Measurements from ENCODE around the gene WDR64. TPM values are rescaled to one million over a fixed set of nuclear protein-coding genes. Genes with fewer than 3 reads are reported as not detected.
"Not testable (repeated sequence)": the region's sequence is repeated elsewhere in the genome, so short reads cannot be mapped to it uniquely, and the experiment has no call there.

WDR64 gene
- total RNA-seq, 1 experiment from 2014 or later, result not detected

GRCh38 chr1:241702442-241703373, 50.6 kb downstream of the WDR64 start:
- H3F3A ChIP-seq (ENCODE audit: low read length, unreplicated experiment), result peaks cover 27% of the 10 kb centered on the region
- DNase-seq (peak; percentile 99), ATAC-seq (peak; percentile 69)
- intact Hi-C loops (cut with micrococcal nuclease), result loop anchor here (1.0 to 2.0 kb wide), 5 partner anchors 13 to 119 kb away; no protein-coding TSS in a partner anchor
- H2AFZ ChIP-seq (ENCODE audit: low read length), result no peak overlapping the region
- no TSS peak for BruUV-seq (replicated peaks)
- no peaks in the 10 kb centered on the region for H3K36me3 ChIP-seq (ENCODE audit: low read depth, low read length)
- no peaks in the 10 kb centered on the region for H3K9me3 ChIP-seq (ENCODE audit: low read length)
- ChIA-PET CTCF (interaction anchor here (0.6 kb wide), 1 partner anchor 1016 kb away, joined by 3 read pairs; no protein-coding TSS in a partner anchor), POLR2A (ENCODE audit: unreplicated experiment) (interaction anchor here (0.7 kb wide), 1 partner anchor 13 kb away, joined by 4 read pairs; no protein-coding TSS in a partner anchor)
- H3K27me3 ChIP-seq (ENCODE audit: low read length), result no peaks in the 10 kb centered on the region
- H3K9ac ChIP-seq (ENCODE audit: low read length), result no peak overlapping the region; the same call in 1 of the 2 replicates
- H3K27ac ChIP-seq (ENCODE audit: low read length), result peak overlapping the region; percentile 65
- H4K20me1 ChIP-seq (ENCODE audit: low read length), result no peaks in the 10 kb centered on the region
- H3K79me2 ChIP-seq (ENCODE audit: low read length), result no peaks in the 10 kb centered on the region
- H3K4me2 ChIP-seq (ENCODE audit: low read length), result peak overlapping the region; percentile 62
- H3K4me1 ChIP-seq (ENCODE audit: insufficient read depth, low read length), result peaks cover 49% of the 10 kb centered on the region
- peak overlapping the region; percentile 1; the same call in 1 of the 2 replicates for H3K4me3 ChIP-seq (ENCODE audit: low read length)
- TF ChIP-seq EZH2phosphoT487 (IDR thresholded peaks at IDR 0.05; ENCODE audit: borderline replicate concordance, low read length) (no peak), EZH2 (IDR thresholded peaks at IDR 0.05; ENCODE audit: low read length, unreplicated experiment) (no peak), CTCF (conservative IDR thresholded peaks at IDR 0.05; ENCODE audit: low read depth, low read length) (no peak)
- H3K9me2 ChIP-seq (replicated peaks; ENCODE audit: low read length), result no peaks in the 10 kb centered on the region

- H3K36me3 ChIP-seq (ENCODE audit: low read depth, low read length); H3K9me2 ChIP-seq (replicated peaks; ENCODE audit: low read length); H3K4me3 ChIP-seq (ENCODE audit: low read length); H3K4me2 ChIP-seq (ENCODE audit: low read length); H3K27me3 ChIP-seq (ENCODE audit: low read length); BruUV-seq (replicated peaks); H3K9me3 ChIP-seq (ENCODE audit: low read length); H4K20me1 ChIP-seq (ENCODE audit: low read length); H2AFZ ChIP-seq (ENCODE audit: low read length); CTCF ChIA-PET; H3K79me2 ChIP-seq (ENCODE audit: low read length); POLR2A ChIA-PET (ENCODE audit: unreplicated experiment); H3K9ac ChIP-seq (ENCODE audit: low read length); H3K27ac ChIP-seq (ENCODE audit: low read length); ATAC-seq; DNase-seq: not testable (repeated sequence)
- Histone ChIP-seq H3F3A (ENCODE audit: low read length, unreplicated experiment) (peaks cover 27% of the 10 kb centered on the region), H3K4me1 (ENCODE audit: insufficient read depth, low read length) (peaks cover 59% of the 10 kb centered on the region)
- intact Hi-C loops (cut with micrococcal nuclease), result loop anchor here (2.0 kb wide), 1 partner anchor 15 kb away; no protein-coding TSS in a partner anchor
Measured at GRCh38 chr1:241703739-241704138, 51.7 kb downstream of the WDR64 start.

GRCh38 chr1:241706257-241706656, 54.2 kb downstream of the WDR64 start:
- TF ChIP-seq EZH2phosphoT487 (IDR thresholded peaks at IDR 0.05; ENCODE audit: borderline replicate concordance, low read length), result no peak
- no peak for TF ChIP-seq EZH2 (IDR thresholded peaks at IDR 0.05; ENCODE audit: low read length, unreplicated experiment)
- TF ChIP-seq CTCF (conservative IDR thresholded peaks at IDR 0.05; ENCODE audit: low read depth, low read length), result no peak
- ChIA-PET POLR2A (ENCODE audit: unreplicated experiment) (no interaction called here), CTCF (interaction anchor here (0.5 kb wide), 1 partner anchor 84 kb away, joined by 13 read pairs; no protein-coding TSS in a partner anchor)
- DNase-seq (peak; percentile 89), ATAC-seq (peak; percentile 52)
- Histone ChIP-seq H3K4me1 (ENCODE audit: insufficient read depth, low read length) (peaks cover 58% of the 10 kb centered on the region), H3K36me3 (ENCODE audit: low read depth, low read length) (no peaks in the 10 kb centered on the region), H4K20me1 (ENCODE audit: low read length) (no peaks in the 10 kb centered on the region), H2AFZ (ENCODE audit: low read length) (peak overlapping the region; percentile 8; the same call in 1 of the 2 replicates), H3K27me3 (ENCODE audit: low read length) (no peaks in the 10 kb centered on the region), H3K9me2 (replicated peaks; ENCODE audit: low read length) (no peaks in the 10 kb centered on the region), H3F3A (ENCODE audit: low read length, unreplicated experiment) (peaks cover 27% of the 10 kb centered on the region), H3K4me3 (ENCODE audit: low read length) (peak overlapping the region; percentile 16), H3K9me3 (ENCODE audit: low read length) (no peaks in the 10 kb centered on the region), H3K79me2 (ENCODE audit: low read length) (no peaks in the 10 kb centered on the region), H3K4me2 (ENCODE audit: low read length) (peak overlapping the region; percentile 72), H3K9ac (ENCODE audit: low read length) (peak overlapping the region; percentile 21), H3K27ac (ENCODE audit: low read length) (peak overlapping the region; percentile 82)
- BruUV-seq (replicated peaks), result no TSS peak
- intact Hi-C loops (cut with micrococcal nuclease), result loop anchor here (5.0 kb wide), 1 partner anchor 174 kb away; the partner anchor contains the start of gene KMO
